ENCODE data around the gene RPH3AL.

Gene RPH3AL

GRCh38 chr17:386141-386876 lies 33.7 kb upstream of the RPH3AL start:
- in situ Hi-C loops (cut with HindIII; ENCODE audit: low pct_ligation_motif_present, low sequenced_read_pairs): no loop called here
- peak; percentile 42 for TF ChIP-seq CTCF (IDR thresholded peaks at IDR 0.05; ENCODE audit: low read depth, low read length, missing control alignments)
- peaks cover 5% of the 10 kb centered on the region for H3K27me3 ChIP-seq (replicated peaks)
- H3K4me3 ChIP-seq (ENCODE audit: low read depth, low read length): no peak overlapping the region
- DNase-seq: peak; percentile 12
- no peaks in the 10 kb centered on the region for H3K36me3 ChIP-seq (replicated peaks)
- H3K27ac ChIP-seq: no peak overlapping the region

- in situ Hi-C loops (cut with HindIII; ENCODE audit: low pct_ligation_motif_present, low sequenced_read_pairs): no loop called here
- Histone ChIP-seq H3K4me3 (ENCODE audit: low read depth, low read length) (no peak overlapping the region), H3K27me3 (replicated peaks) (peaks cover 5% of the 10 kb centered on the region), H3K36me3 (replicated peaks) (no peaks in the 10 kb centered on the region), H3K27ac (no peak overlapping the region)
- TF ChIP-seq CTCF (IDR thresholded peaks at IDR 0.05; ENCODE audit: low read depth, low read length, missing control alignments): no peak
- no peak for DNase-seq
Observed at GRCh38 chr17:385836-386140, 33.2 kb upstream of the RPH3AL start.

GRCh38 chr17:385178-385835 lies 32.7 kb upstream of the RPH3AL start:
- in situ Hi-C loops (cut with HindIII; ENCODE audit: low pct_ligation_motif_present, low sequenced_read_pairs): no loop called here
- TF ChIP-seq CTCF (IDR thresholded peaks at IDR 0.05; ENCODE audit: low read depth, low read length, missing control alignments): no peak
- Histone ChIP-seq H3K27me3 (replicated peaks) (peaks cover 5% of the 10 kb centered on the region), H3K4me3 (ENCODE audit: low read depth, low read length) (no peak overlapping the region), H3K36me3 (replicated peaks) (no peaks in the 10 kb centered on the region), H3K27ac (no peak overlapping the region)
- no peak for DNase-seq

- no peak overlapping the region for H3K27ac ChIP-seq
- peaks cover 5% of the 10 kb centered on the region for H3K27me3 ChIP-seq (replicated peaks)
- DNase-seq: no peak
- in situ Hi-C loops (cut with HindIII; ENCODE audit: low pct_ligation_motif_present, low sequenced_read_pairs): no loop called here
- TF ChIP-seq CTCF (IDR thresholded peaks at IDR 0.05; ENCODE audit: low read depth, low read length, missing control alignments): no peak
- no peaks in the 10 kb centered on the region for H3K36me3 ChIP-seq (replicated peaks)
- no peak overlapping the region for H3K4me3 ChIP-seq (ENCODE audit: low read depth, low read length)
Observed at GRCh38 chr17:384622-385177, 32.1 kb upstream of the RPH3AL start.

- H3K36me3 ChIP-seq (replicated peaks): no peaks in the 10 kb centered on the region
- no peak for TF ChIP-seq CTCF (IDR thresholded peaks at IDR 0.05; ENCODE audit: low read depth, low read length, missing control alignments)
- H3K4me3 ChIP-seq (ENCODE audit: low read depth, low read length): no peak overlapping the region
- in situ Hi-C loops (cut with HindIII; ENCODE audit: low pct_ligation_motif_present, low sequenced_read_pairs): no loop called here
- no peak overlapping the region for H3K27ac ChIP-seq
- no peak for DNase-seq
- H3K27me3 ChIP-seq (replicated peaks): peaks cover 5% of the 10 kb centered on the region
Observed at GRCh38 chr17:383771-384621, 31.4 kb upstream of the RPH3AL start.

All from brain microvascular endothelial cell (primary cell).